ENCODE measurements around the gene GFOD2.

The GFOD2 gene

GRCh38 chr16:67668495-67669157 lies 50.5 kb downstream of the GFOD2 start:
- DNase-seq, result no peak

GRCh38 chr16:67667817-67668494 lies 51.2 kb downstream of the GFOD2 start:
- peak; percentile 76 for DNase-seq

- no peak for DNase-seq
Observed at GRCh38 chr16:67667453-67667816, 51.7 kb downstream of the GFOD2 start.

GRCh38 chr16:67666559-67667452 lies 52.3 kb downstream of the GFOD2 start, which contains the start of the genes C16orf86 and ENKD1:
C16orf86 (plus strand) TSS chr16:67666814; CDS start chr16:67666971, 157 bp downstream.
ENKD1 (minus strand) TSS chr16:67666750; CDS start chr16:67666442, 308 bp downstream.
- DNase-seq, result peak; percentile 70

GRCh38 chr16:67666032-67666551 lies 53.0 kb downstream of the GFOD2 start:
- DNase-seq, result no peak

GRCh38 chr16:67665598-67665997 lies 53.5 kb downstream of the GFOD2 start:
- DNase-seq, result no peak

- no peak for DNase-seq
Observed at GRCh38 chr16:67664871-67665270, 54.2 kb downstream of the GFOD2 start.

GRCh38 chr16:67664258-67664657 lies 54.9 kb downstream of the GFOD2 start:
- no peak for DNase-seq

GRCh38 chr16:67663877-67664222 lies 55.3 kb downstream of the GFOD2 start:
- no peak for DNase-seq

- DNase-seq, result no peak
Observed at GRCh38 chr16:67663151-67663876, 55.8 kb downstream of the GFOD2 start.

- no peak for DNase-seq
Observed at GRCh38 chr16:67662653-67663010, 56.5 kb downstream of the GFOD2 start.

- no peak for DNase-seq
Observed at GRCh38 chr16:67661886-67662652, 57.0 kb downstream of the GFOD2 start.

- DNase-seq, result no peak
Observed at GRCh38 chr16:67661101-67661761, 57.9 kb downstream of the GFOD2 start.

- peak; percentile 92 for DNase-seq
Observed at GRCh38 chr16:67660564-67661028, 58.5 kb downstream of the GFOD2 start, which contains the start of gene PARD6A. PARD6A (plus strand) TSS chr16:67660960; CDS start chr16:67661039, 79 bp downstream.

GRCh38 chr16:67659675-67660563 lies 59.2 kb downstream of the GFOD2 start, which contains the start of gene ACD:
ACD (minus strand) TSS chr16:67660260; CDS start chr16:67660220, 40 bp downstream.
- peak; percentile 91 for DNase-seq

GRCh38 chr16:67658849-67659674 lies 60.1 kb downstream of the GFOD2 start:
- no peak for DNase-seq

- no peak for DNase-seq
Observed at GRCh38 chr16:67657751-67658518, 61.2 kb downstream of the GFOD2 start.

- DNase-seq, result no peak
Observed at GRCh38 chr16:67657017-67657608, 62.0 kb downstream of the GFOD2 start.
